HG02588 (cell line): ENCODE measurements around the gene FCAMR.

ENCODE experiments used
- ATAC-seq: cut with Tn5 transposase; IDR thresholded peaks from one replicate; pipeline ENCODE4 v1.9.1; 2021; ENCODE audit warnings: mild to moderate bottlenecking, moderate library complexity; ENCODE audit not compliant: unreplicated experiment

The FCAMR gene, protein sequence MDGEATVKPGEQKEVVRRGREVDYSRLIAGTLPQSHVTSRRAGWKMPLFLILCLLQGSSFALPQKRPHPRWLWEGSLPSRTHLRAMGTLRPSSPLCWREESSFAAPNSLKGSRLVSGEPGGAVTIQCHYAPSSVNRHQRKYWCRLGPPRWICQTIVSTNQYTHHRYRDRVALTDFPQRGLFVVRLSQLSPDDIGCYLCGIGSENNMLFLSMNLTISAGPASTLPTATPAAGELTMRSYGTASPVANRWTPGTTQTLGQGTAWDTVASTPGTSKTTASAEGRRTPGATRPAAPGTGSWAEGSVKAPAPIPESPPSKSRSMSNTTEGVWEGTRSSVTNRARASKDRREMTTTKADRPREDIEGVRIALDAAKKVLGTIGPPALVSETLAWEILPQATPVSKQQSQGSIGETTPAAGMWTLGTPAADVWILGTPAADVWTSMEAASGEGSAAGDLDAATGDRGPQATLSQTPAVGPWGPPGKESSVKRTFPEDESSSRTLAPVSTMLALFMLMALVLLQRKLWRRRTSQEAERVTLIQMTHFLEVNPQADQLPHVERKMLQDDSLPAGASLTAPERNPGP

DNA sequence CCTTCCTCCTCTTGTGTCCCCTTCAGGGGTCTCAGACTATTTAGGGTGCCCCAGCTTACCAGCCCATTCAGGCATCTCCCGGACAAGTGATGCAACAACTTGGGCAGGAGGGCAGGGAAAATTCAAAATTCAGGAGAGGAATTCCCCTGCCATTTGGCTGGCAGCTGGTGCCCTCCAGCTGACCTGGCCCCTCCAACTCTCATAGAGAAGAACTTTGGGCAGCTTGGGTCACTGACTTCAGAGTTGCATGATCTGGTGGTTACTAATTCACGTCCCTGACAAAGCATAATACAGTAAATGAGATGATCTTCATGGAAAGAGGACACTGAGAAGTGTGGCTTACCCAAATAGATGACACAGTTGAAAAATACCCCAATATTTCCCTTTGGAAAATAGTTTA lies at the start of gene FCAMR:
Gene FCAMR (minus strand): TSS at position 15 of the 400 bp plus-strand sequence. CDS start 335 bp downstream, outside the sequence.
- no peak for ATAC-seq

DNA sequence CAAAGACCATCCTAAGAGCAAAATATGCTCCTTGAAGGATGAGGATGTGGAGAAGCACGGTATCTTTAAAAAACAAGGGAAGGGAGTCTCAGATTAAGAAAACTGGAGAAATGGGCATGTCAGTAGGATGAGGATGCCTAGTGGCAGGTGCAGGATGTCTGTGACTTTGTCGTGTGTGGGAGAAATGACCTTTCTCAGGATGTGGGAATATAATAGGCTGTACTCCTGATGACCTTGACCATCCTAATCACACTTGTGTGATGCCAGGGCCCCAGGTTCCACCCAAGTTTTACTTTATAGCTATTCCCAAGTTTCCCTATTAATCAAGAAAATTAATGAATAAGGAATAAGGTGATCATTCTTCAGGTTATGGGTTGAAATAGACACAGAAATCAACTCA lies 49.4 kb upstream of the FCAMR start:
- ATAC-seq: no peak

DNA sequence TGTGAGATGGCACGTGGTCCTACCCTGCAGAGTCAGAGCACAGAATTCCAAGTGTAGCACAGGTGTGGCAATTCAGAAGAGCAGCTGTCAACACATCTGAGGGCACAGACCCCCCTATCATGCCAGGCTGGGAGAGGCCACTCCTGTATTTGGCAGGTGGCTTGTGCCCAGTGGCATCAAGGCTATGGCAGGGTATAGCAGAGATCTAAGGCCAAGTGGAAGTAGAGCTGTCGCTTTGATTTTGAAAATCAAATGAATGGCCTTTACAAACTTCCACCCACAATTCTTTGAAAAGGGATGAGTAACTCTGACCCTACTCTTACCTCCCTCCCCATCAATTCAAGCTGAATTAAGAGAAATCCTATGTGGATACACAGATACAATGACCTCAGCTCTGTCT lies 48.9 kb upstream of the FCAMR start:
- ATAC-seq: no peak

DNA sequence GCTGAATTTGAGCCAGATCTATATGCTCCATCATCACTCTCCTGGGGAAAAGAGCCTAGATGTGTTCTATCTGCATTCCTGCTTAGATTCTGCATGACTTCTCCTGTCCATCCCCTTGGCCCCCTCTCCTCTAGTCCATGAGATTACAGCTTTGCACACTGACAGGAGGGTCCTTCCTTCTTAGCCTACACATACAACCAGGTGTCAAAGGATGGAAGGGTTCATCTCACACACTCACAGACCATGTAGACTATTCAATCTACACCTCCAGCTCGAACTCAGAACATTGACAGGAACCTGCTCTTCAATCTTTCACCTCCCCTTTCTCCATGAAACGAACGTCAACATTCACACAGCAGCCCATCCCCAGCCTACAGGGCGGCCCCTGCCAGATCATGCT lies 48.4 kb upstream of the FCAMR start:
- ATAC-seq: no peak

DNA sequence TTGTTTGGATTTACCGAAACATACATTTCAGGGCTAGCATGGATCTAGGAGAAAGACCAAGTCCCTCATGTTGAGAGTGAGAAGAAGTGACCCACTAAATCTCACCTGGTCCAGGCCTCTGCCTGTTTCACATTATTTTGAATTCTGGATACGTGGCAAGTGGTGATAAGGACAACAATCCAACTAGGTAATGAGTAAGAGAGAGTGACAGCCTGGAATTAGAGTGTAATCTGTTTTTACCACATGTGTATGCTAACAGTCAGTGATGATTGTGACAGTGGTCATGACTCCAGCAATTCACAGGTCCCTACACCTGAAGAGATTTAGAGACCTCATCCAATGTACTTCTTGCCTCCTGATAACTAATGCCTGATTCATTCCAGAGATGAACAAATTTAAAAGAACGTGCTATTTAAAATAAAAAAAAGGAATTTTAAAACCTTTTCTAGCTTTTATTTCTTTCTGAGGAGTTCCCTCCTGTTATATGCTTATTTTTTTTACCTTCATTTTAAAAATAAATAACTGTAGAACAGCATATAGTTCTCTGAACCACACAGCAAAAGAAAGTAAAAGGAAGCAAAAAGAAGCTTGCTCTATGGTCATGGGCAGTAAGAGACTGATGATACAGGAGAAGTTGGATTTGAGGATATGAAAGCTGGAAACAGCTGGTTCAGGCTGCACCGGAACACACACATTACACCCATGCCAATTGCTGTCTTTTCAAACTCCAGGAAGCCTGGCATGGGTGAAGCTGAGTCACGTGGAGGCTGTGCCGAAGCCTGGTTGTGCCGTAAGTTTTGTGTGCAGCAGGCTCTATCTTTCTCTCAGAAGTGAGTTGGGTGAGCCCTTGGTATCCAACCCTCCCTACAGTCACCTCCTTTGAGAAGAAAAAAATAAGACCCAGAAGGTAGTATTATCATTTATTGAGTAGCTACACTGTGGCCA lies 47.6 kb upstream of the FCAMR start:
- ATAC-seq: no peak

DNA sequence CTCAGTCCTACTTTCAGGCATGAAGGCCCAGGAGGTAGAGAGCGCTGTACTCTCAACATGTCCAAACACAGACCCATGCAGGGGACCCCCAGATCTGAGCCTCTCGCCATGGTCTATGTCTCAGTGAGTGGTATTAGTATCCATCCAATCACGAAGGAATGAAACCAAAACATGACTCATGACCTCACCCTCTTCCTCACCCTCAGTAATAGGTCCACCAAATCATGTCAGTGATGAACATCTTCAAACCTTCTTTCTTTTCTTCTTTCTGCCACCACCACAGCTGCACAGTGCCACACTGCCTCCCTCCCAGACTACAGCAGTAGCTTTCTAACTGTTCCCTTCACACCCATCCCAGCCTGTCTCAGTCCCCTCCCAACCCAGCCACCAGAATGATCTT lies 45.5 kb upstream of the FCAMR start:
- no peak for ATAC-seq

DNA sequence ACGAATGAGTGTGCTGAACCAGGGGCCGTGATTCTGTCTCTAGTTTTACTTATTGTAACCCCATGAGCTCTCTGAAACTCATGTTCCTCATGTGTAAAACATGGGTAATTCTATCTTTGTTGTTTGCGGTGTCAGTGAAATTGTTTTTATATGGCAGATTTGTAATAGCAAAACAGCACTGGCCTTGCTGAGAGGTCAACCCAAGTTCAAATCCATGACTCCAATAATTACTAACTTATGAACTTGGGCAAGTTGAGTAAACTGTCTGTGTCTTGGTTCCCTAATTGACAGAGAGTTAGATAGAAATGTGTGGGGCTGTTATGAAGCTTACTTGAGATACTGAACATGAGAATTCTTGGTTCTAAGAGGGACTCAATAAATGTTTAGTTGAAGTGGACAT lies 44.5 kb upstream of the FCAMR start:
- ATAC-seq: no peak

DNA sequence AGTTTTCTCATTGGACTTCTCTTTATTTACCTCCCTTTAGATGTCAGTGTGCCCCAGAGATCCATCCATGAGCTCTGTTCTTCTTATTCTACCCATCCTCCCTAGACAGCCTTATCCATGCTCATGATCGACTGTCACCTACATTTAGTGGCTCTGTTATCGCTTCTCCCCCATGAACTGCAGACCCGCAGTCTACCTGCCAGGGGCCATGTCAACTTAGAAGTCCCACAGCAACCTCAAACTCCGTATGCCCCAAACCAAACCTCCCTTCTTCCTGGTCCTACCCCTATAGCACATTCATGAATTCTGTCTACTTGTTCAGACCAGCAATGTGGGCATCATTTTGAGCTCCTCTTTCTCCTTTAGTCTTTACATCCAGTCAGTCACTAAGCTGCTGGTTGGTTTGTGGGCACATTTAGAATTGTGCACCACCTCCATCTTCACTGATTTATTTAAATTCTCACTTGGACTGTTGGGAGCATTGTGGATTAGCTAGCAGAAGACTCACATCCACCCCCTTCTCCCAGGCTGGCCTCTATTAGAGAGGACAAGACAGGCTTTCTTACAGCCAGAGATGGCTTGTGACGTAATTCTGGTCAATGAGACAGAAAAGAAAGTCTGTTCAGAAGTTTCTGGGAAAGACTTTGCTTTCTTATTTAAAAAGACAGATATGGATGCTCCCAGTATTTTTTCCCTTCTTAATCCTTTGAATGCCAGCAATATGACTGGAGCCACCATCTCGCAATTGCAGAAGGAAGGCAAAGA lies 43.2 kb upstream of the FCAMR start:
- no peak for ATAC-seq

DNA sequence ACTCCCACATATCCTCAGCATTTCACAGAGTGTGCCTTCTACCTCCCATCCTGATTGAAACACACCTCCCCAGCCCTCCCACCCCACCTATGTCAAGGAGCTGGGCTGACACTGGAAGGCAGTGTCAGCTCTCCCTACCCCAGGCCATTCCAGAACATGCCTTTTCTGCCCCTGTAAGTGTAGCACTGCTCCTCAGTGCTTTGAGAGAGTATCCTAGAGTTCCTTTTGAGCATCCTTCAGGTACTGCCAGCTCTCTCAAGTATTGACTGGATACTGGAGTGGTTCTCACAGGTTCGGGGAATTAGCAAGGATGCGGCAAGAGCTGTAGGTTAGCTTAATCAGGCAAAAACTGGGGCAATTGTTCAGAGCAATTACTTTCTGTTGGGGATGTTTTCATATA lies 40.5 kb upstream of the FCAMR start:
- ATAC-seq: no peak

DNA sequence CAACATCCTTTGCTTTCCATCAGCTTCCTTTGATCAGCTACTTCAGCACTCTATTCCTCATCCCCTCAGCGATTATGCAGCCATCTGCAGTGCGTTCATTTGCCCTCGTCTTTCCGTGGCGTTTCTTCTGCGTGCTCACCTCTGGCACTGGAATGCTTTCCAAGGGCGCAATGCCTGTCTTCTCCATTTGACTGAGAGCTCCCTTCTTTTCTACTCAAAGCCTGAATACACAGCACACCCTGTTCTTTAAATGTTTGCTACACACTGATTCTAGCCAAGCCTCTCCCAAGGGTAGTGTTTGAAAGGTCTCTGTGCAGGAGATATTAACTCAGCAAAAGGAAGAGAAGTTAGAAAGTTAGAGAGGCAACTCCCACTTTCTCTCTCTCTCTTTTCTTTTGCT lies 39.7 kb upstream of the FCAMR start:
- no peak for ATAC-seq

DNA sequence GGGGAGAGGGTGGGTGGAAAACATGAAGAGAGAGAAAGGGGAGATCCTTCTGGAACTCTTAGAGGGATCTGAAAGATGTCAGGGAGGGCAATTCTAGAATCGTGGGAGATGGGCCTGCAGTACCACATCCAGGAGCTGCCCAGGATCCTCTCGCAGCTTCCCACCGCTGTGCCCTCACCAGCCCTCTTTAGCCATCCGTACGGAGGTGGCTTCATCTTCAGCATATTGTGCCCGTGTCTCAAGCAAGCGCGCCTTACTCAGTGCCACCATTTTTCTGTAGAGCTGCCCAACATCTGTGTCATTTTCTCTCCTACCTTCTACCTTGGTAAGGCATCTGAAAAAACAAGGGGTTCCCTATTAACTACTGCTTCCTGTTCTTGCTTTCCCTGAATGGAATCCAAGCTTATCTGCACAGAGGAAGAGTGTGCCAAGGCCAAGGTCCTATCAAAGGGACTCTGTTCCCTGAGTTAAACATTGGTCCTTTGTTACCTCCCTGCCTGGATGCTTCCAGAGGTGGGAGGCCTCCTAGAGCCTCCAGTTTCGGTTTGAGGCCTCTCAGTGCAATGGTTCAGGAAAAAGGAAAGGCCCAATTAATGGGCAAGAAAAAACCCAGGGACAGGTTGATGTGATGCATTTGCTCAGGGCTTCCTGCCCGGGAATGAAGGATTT lies 39.1 kb upstream of the FCAMR start:
- no peak for ATAC-seq

DNA sequence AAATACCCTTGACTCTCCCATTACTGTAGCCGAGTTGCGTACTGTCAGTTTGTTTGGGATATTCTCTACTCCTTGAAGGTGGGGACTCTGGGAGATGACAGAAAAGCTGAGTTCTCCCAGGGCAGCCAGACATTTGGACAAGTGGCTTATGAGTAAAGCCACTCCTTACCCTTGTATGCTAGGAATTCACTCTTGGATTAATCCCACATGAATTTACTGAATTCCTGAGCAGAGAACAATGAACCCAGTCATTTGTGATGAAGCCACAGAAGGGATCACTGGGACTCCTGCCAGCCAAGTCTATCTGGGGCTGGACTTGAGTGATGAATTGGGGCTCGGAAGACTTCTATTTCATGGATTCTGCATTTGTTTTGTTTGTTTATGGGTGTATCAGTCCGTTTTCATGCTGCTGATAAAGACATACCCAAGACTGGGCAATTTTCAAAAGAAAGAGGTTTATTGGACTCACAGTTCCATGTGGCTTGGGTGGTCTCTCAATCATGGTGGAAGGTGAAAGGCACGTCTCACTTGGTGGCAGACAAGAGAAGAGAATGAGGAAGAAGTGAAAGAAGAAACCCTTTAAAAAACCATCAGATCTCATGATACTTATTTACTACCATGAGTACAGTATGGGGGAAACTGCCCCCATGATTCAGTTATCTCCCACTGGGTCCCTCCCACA lies 37.2 kb upstream of the FCAMR start:
- ATAC-seq: no peak

DNA sequence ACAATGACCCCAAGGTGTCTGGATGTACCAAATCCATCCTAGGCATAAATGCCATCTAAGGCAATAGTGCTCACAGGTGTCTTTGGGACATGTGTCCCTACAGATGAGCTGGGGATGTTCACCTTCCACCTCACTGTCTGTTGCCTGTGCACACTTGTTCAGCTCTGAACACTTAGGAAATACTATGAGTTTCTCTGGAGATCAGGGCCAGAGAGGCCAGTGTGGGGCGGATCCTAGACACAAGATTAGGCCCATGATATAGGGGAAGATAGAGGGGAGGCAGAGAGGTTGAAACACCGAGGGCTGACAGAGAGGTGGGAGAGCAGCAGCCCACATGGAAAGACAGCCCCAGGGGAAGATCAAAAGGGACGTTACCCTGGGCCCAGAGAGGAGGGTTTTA lies 36.7 kb upstream of the FCAMR start:
- no peak for ATAC-seq

DNA sequence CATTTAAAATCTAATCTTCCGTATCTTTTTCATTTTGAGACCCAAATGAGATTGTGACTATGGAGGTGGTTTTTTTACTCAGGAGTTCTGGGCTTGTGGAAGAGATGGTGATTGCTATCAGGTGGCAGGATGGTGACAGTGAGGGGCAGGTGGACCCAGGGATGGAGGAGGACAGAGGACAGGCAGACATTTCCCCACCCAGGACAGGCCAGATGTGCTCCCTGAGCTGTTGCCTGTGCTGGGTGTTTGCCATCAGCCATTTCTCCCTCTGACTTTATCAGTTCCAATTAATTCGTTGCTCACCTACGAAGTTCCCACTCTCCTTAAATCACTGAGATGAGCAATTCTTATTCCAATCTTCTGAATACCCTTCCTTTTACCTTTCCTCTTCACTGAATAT lies 35.8 kb upstream of the FCAMR start:
- no peak for ATAC-seq

DNA sequence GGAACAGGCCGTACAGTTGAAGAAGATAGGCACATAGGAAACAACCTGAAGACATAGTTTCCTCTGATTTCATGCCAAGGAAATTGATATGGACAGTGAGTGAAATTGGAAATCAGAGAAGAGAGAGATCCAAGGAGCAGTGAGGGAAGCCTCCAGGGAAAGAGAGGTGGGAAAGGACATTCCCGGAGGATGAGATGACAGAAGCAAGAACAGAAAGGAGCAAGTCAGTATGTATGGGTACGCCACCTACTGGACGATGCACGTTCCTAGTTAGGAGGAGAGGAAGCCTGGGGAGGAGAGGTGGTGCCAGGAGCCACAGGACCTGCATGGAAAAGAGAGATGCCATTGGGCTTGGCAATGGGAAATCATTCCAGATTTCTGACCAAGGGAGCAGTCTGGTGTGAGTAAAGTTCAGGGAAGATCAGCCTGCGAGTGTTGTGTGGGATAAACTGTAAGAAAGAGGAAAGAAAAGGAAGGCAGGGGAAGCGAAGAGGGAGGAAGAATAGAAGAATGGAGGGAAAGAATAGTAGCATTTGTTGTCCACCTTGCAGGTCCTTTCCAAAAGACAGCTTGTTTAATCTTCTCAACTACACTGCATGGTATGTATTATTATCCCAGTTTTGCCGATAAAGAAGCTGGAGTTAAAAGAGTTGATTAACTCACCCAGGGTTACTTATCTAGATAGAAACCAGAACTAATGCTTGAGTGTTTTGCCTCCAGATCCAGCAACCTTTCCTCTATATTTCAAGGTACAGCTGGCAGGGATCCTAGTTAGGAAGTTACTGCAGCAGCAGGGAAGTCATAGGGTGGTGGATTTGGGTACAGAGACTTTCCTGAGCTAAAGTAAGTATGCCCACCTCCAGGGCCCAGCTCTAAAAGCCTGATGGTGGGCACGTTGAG lies 34.9 kb upstream of the FCAMR start:
- ATAC-seq: no peak

DNA sequence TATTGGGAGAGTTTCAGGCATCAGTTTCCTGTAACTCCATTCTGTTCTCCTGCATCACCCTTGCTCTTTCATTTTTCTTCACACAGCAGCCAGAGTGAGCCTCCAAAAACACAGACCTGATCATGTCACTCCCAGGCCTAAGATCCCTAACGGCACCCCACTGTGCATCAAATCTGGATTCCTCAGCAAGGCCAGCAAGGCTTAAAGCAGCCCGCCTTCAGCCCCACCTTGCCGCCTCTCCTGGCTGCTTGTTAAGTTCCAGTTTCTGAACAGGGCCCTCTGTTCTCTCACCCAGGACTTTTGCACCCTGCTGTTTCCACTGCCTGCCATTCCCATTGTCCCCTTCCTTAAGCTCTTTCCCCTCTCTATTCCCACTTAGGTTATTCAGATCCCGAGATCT lies 33.0 kb upstream of the FCAMR start:
- no peak for ATAC-seq

DNA sequence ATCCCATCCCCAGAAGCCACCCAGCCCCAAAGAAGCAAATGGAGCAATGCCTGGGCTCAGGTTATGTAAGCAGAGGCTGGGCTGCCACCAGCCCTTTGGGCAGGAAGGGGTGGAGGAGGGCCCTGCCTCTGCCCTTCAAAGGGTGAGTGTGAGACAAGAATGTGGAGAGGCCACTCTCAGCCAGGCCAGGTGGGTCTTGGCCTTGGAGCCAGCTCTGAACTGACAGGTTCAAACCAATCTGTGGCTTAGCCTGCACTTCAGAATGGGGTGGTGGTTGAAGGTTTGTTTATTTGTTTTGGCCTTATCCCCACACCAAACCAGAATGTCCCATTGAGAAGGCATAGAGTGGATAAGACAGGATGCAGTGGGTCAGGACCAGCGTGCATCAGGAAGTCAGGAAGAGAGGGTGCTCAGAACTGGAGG lies 32.5 kb upstream of the FCAMR start:
- no peak for ATAC-seq

DNA sequence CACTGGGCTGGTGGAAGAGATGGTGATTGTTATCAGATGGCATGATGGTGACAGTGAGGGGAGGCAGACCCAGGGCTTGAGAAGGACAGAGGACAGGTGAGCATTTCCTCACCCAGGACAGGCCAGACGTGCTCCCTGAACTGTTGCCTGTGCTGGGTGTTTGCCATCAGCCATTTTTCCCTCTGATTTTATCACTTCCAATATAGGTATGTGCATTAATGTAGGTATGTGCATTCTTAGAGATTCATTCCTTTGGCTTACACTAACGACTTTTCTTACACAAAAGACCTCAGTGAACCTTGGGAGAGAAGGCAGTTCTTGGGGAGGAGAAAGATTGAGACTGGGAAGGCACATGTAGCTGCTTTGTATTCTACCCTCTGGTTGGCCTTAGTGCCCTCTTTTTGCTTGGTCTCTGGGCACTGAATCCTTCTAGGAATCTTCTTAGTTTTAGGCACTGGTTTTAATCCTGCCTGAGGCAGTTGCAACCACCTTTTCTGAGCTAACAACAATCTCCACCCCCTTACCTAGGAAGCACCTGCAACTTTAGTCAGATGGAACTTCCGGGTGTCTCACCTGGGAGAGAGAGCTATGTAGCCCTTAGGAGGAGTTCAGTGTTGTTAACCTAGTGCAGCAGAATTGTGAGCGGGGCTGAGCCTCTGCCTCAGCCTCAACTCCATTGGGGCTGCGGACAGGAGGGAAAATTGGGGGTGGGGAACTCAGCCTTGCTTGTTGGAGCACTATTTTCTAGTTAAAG lies 31.4 kb upstream of the FCAMR start:
- ATAC-seq: no peak
